DMS53 treated with DMSO at 0.1 percent for 48 hours (cell line): Measurements from ENCODE around the gene RBM43.
"Not testable (repeated sequence)": the region's sequence is repeated elsewhere in the genome, so short reads cannot be mapped to it uniquely, and the experiment has no call there.

Experiments used
- DNase-seq: peaks from one replicate; lab custom pipeline; 2025; ENCODE audit not compliant: unreplicated experiment; lab: John Stamatoyannopoulos, UW

Gene RBM43

DNA sequence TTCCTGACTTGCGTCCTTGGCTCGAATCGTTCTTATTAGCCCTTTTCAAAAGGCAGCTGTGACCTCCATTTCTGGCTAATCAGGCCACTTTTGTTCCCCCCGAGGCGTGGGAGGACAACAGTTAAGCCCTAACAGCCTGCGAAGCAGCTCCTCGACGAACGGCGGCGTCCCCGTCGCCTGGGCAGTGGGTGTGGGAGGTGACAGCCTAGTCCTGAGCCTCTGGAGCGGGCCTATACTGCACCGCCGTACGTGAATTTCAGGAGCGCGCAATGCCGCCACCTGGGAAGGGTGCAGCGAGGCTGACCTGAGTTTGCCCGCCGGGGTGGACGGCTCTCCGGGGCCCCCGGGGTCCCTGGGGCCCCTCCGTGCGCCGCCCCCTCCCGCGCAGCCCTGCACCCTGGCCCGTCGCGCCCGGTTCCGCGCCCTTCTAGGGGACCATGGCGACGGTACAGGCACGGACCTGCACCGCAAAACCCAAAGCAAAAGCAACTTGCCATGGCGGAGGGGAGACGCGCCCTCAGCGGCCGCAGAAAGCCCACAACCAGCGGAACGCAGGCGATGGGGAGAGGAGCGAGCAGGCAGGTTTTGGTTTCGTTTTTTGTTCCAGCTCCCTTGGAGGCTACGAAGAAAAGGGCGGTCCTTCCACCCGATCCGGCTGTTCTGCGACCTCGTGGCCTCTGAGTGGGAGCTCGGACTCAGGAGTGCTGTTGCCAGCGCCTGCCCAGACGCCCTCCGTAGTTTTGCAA is at the start of gene RBM43:
RBM43 (minus strand) TSS at position 633 of the 746 bp plus-strand sequence; CDS start at position 497, 136 bp downstream.
- no peak for DNase-seq

DNA sequence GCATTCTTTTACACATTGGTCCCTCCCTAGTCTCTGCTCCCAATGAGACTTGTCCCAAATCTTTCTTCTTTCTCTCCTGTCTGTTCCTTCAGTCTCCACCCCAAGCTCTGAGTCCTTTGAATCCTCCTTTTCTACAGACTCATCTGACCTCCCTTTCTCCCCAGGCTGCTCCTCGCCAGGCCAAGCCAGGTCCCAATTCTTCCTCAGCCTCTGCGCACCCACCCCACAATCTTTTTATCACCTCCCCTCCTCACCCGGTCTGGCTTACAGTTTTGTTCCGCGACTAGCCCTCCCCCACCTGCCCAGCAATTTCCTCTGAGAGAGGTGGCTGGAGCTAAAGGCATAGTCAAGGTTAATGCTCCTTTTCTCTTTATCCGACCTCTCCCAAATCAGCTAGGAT is 48.6 kb upstream of the RBM43 start:
- DNase-seq: not testable (repeated sequence)

GRCh38 chr2:151306621-151307020 is 45.0 kb upstream of the RBM43 start:
- DNase-seq: no peak

DNA sequence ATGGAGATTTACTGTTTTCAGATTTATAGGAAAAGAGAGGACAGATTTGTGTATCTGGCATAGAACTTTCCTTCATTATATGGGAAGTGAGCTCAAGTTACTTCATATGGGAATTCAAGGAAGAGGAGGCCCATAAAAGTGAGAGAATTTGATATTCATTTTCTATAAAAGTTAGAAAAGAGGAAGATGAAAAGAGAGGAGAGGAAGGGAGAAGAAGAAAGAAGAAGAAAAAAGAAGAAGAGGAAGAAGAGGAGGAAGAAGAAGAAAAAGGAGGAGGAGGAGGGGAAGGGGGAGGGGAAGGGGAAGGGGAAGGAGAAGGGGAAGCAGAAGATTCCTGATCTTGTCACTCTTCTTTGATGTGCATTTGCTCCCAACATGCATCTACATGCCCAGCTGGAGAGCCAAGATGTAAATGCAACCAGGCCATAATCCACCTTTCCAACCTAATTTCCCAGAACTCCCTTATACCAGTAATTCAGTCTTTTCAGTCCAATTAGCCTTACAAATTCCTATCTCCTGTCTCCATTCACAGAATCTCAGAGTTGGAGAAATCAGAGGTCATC is 43.5 kb upstream of the RBM43 start:
- DNase-seq: no peak

DNA sequence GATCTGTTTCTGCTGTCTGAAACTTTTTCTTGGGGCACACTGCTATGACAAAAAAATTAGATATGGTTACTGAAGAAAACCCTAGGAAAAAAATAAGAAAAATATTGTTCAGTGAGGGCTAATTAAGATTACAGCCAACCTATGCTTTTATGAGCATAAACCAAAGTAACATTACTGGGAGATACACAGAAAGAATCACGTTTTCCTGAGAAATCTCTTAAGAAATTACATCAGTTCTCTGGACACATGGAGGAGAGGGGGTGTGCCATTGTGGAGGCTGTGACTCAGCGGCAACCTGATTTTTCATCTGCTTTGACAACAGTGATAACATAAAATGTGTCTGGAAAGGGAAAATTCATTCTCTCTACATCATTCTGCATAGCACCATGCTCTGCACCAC is 41.2 kb upstream of the RBM43 start:
- DNase-seq: no peak

DNA sequence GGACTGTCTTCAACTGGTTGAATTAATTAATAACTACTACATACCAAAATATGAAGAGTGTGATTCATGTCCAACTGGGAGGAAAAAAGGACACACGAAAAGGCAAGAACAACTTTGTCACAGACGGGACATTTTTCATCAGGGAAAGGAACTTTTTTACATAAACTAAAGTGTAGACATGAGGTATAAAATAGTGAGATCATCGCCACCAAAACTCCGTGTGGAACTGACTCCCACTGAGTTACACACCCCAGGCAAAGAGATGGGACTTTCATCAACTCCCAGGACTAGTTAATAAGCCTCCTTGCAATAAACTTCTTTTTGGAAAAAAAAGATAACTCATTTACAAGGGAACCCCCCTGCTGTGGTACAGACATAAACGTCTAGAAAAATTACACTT is 40.7 kb upstream of the RBM43 start:
- no peak for DNase-seq

DNA sequence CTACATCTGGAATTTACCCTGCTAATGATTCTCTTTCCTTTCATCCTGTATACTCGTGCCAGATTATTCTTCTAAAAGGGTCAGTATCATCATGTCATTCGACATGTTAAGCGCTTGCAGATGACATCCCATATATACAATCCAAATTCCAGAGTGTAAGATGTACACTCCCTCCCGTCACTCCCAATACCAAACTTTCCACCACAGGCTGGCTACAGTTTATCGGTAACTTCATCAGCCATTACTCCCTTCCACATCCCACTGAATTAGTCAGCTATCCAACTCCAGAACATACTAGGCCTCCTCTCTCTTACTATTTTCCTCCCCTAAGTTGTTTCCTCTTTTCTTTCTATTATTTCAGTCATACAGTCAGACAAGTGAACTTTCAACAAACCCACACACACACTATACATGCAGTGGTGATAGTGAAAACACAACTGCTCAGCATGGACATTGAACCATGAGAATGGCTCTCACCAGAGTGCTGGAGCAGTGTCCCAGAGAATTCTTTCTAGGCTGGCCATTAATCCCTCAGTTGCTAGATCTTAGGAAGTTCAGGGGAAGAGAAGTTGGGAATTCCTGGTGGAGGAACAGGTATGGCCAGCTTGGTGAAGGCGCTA is 38.4 kb upstream of the RBM43 start:
- no peak for DNase-seq

GRCh38 chr2:151297882-151298281 is 36.2 kb upstream of the RBM43 start:
- DNase-seq: no peak

DNA sequence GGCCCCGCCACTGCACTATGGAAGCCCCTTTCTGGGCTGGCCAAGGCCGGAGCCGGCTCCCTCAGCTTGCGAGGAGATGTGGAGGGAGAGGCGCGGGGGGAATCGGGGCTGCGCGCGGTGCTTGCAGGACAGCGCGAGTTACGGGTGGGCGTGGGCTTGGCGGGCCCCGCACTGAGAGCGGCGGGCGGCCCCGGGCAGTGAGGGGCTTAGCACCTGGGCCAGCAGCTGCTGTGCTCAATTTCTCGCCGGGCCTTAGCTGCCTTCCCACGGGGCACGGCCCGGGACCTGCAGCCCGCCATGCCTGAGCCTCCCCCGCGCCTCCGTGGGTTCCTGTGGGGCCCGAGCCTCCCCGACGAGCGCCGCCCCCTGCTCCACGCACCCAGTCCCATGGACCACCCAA is 34.3 kb upstream of the RBM43 start:
- not testable (repeated sequence) for DNase-seq

DNA sequence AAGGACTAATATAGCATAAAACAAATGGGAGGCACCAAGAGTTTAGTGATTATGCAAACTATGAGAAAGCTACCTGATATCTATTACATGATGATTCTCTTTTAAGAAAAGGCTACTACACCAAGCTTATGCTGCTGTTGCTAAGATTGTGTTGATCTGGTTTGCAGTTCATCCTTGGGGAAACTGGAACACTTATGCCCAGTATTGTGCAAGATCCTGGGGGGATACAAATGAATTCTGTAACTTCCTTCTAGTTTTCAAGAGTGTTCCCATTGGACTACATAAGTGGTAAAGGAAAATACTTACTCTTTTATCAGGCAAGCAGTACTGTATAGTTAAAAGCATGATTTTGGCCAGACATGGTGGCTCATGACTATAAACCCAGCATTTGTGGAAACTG is 30.9 kb upstream of the RBM43 start:
- no peak for DNase-seq

DNA sequence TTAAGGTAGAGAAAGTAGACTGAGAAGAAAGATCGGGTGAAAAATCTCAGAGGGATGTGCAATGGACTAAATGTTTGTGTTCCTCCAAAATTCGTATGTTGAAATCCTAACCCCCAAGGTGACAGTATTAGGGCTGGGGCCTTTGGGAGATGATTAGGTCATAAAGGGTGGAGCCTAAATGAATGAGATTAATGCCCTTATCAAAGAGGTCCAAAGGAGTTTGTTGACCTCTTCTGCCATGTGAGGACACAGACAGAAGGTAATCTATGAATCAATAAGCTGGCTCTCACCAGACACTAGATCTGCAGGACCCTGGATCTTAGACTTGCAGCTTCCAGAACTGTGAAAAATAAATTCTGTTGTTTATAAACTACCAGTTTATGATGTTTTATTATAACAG is 30.5 kb upstream of the RBM43 start:
- DNase-seq: no peak

DNA sequence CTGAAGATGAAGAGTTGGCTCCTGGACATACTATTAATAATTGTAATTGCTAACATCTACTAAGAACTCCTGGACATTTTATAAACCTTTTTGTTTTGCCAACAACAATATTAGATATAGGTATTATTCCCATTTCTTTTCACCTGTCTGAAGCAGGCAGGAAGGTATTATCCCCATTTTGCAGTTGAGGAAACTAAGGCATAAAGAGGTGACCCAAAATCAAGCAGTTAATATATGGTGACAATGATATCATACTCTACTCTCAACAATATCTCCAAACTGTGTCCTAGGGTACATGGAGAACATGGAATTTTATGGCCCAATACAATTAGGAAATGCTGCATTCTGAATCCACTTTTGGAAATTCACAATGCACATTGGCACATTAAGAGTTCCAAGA is 29.6 kb upstream of the RBM43 start:
- no peak for DNase-seq

DNA sequence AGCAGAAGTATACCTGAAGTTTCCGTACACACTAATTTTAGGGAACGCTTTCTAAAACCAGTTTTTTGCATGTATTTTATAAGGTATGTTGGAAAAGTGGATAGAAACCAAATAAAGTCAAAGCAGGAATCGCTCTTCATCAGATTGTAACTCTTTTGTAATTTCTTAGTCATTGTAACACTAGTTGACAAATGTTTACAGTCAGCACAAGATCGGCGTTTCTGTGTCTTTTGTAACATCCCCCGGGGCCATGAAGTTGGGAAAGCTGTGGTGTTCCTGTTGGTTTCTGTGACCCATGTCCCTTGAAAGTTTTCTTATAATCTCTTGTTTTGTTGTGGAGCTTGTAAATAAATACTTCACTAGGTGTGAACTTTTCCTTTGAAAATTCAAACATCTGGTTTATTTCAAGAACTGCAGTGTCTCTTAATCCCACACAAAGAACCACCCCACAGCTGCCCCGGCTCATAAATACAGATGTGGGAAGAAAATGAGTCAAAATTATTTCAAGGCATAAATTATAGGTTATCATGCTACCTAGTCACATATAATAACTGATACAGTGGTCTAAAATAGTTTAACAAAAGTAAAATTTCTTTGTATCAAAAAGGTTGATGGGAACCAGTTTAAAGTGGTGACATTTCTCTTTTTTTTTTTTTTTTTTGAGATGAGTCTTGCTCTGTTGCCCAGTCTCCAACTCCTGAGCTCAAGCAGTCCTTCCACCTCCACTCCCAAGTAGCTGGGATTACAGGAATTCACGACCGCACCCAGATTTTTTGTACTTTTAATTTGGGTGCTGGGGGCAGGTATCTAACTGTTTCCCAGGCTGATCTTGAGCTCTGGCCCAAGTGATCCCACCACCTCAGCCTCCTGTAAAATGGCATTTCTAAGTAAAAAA is 28.6 kb upstream of the RBM43 start:
- no peak for DNase-seq

- DNase-seq: no peak
Observed at GRCh38 chr2:151287513-151288250, 26.0 kb upstream of the RBM43 start.

GRCh38 chr2:151282401-151282800 is 20.7 kb upstream of the RBM43 start:
- DNase-seq: no peak

DNA sequence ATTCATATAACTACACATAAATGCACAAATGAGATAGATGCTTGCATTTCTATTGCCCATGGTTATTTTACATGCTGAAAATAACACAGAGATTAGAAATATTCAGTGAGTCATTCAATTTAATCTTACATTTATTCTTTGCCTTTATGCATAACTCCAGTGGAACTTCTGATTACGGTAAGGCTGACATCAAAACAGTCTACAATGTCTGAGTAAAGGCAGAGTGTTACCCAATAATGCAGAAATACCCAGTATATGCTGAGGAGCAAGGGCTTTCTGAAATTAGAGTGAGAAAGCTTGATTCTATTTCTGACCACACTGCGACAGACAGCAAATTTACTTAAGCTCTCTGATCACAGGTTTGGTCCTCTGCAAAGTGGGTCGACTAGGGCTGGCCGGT is 18.6 kb upstream of the RBM43 start:
- no peak for DNase-seq

DNA sequence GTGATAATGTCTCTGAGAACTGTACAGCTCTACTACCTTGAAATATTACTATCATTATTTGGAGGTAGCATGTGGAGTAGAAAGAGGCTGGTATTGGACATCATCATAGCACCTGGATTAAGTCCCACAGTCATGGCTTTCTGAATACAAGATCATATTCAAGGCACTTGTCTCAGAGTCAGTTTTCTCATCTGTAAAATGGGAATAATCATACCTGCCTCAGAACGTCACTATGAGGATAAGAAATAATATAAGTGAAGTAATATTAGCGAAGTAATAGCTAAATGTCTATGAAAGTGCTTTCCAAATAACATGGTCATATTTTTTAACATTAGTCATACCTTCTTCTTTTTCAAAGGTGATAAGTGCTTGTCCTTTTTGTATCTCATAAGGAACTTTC is 16.8 kb upstream of the RBM43 start:
- no peak for DNase-seq

GRCh38 chr2:151277067-151277466 is 15.4 kb upstream of the RBM43 start:
- DNase-seq: no peak

- no peak for DNase-seq
Observed at GRCh38 chr2:151275291-151275690, 13.6 kb upstream of the RBM43 start.

DNA sequence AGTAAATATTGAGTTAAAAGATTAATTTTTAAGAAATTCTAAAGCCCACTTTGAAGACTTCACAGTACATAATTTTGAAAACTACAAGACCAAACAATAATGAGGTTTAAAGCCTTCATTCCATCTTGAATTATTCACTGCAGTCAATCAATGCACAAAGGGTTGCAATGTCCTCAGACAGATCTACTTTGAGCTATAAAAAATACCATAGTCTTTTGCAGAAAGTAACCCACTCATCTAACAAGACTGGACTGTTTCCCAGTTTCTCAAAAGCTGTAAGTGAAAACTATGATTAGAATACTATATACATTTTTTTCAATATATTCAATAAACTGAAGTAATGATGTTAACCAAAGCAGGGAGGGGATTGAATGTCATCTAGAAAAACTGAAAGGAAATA is 10.2 kb upstream of the RBM43 start:
- DNase-seq: no peak
